ENCODE data around the gene CYTH1.

GRCh38 chr17:78652024-78652423 lies 130.0 kb downstream of the CYTH1 start:
- TF ChIP-seq CTCF (IDR thresholded peaks at IDR 0.05) (no peak), POLR2AphosphoS5 (IDR thresholded peaks at IDR 0.05) (no peak), POLR2A (IDR thresholded peaks at IDR 0.05) (no peak), EP300 (IDR thresholded peaks at IDR 0.05; ENCODE audit: low read depth) (no peak)
